ENCODE measurements around the gene SMAD3.

The SMAD3 gene

GRCh38 chr15:67166280-67167009 is 101.0 kb downstream of the SMAD3 start:
- DNase-seq (ENCODE audit: low spot score) = no peak

GRCh38 chr15:67167091-67167490 is 101.7 kb downstream of the SMAD3 start:
- DNase-seq (ENCODE audit: low spot score) = no peak

- no peak for DNase-seq (ENCODE audit: low spot score)
Observed at GRCh38 chr15:67168694-67169093, 103.3 kb downstream of the SMAD3 start.

- no peak for DNase-seq (ENCODE audit: low spot score)
Observed at GRCh38 chr15:67170143-67170925, 104.9 kb downstream of the SMAD3 start.

GRCh38 chr15:67171471-67171870 is 106.1 kb downstream of the SMAD3 start:
- no peak for DNase-seq (ENCODE audit: low spot score)

GRCh38 chr15:67172172-67172571 is 106.8 kb downstream of the SMAD3 start:
- DNase-seq (ENCODE audit: low spot score) = no peak

- no peak for DNase-seq (ENCODE audit: low spot score)
Observed at GRCh38 chr15:67173005-67173404, 107.6 kb downstream of the SMAD3 start.

- no peak for DNase-seq (ENCODE audit: low spot score)
Observed at GRCh38 chr15:67173786-67174185, 108.4 kb downstream of the SMAD3 start.

- no peak for DNase-seq (ENCODE audit: low spot score)
Observed at GRCh38 chr15:67174446-67174845, 109.0 kb downstream of the SMAD3 start.

- DNase-seq (ENCODE audit: low spot score) = no peak
Observed at GRCh38 chr15:67174864-67175573, 109.6 kb downstream of the SMAD3 start.

- DNase-seq (ENCODE audit: low spot score) = peak; percentile 65
Observed at GRCh38 chr15:67175643-67176071, 110.3 kb downstream of the SMAD3 start.

GRCh38 chr15:67176195-67176971 is 111.0 kb downstream of the SMAD3 start:
- no peak for DNase-seq (ENCODE audit: low spot score)

GRCh38 chr15:67177752-67178151 is 112.3 kb downstream of the SMAD3 start:
- no peak for DNase-seq (ENCODE audit: low spot score)

GRCh38 chr15:67178569-67179210 is 113.3 kb downstream of the SMAD3 start:
- DNase-seq (ENCODE audit: low spot score) = no peak

GRCh38 chr15:67179411-67179995 is 114.1 kb downstream of the SMAD3 start:
- DNase-seq (ENCODE audit: low spot score) = no peak

- no peak for DNase-seq (ENCODE audit: low spot score)
Observed at GRCh38 chr15:67180035-67180434, 114.6 kb downstream of the SMAD3 start.

- DNase-seq (ENCODE audit: low spot score) = no peak
Observed at GRCh38 chr15:67180514-67181191, 115.3 kb downstream of the SMAD3 start.

GRCh38 chr15:67181221-67181639 is 115.8 kb downstream of the SMAD3 start:
- no peak for DNase-seq (ENCODE audit: low spot score)

GRCh38 chr15:67183443-67184169 is 118.2 kb downstream of the SMAD3 start:
- no peak for DNase-seq (ENCODE audit: low spot score)
